Measurements from ENCODE around the gene RNF207. TPM values are rescaled to one million over a fixed set of nuclear protein-coding genes. Genes with fewer than 3 reads are reported as not detected.

The RNF207 gene
- total RNA-seq, 1 experiment from 2014 or later = 4.9 TPM

DNA sequence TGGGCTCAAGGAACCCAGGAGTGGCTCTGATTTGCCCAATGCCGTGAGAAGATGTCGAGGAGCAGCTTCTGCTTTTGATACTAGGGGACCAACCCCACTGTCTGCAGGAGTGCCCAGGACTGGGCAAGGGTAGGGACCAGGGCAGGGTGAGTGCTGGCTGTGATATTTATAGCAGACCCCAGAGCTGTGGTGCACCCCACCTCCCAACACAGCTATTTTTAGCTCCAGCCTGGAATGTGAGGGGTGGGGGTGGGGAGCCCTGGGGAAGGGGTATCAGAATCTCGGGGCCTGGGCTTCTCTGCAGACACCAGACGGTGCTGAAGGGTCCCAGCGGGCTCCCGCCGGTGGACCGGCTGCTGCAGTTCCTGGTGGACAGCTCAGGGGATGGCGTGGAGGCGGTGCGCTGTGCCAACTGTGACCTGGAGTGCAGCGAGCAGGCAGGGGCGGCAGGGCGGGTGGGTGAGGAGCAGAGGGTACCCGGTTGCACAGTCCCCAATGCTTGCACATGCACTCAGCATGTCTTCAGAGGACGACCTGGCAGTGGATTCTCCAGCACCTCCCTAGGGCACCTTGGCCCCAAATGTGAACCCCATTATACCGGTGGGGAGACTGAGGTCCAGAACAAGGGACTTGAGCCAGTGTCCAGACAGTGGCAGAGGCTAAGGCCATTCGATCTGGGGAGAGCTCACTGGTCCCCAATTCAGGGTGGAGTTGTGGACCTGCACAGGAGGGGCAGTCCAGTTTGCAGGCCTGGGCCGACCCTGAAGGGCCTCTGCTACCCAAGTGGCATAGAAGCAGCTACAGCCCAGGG is 1.4 kb downstream of the RNF207 start:
- H4K8ac ChIP-seq (replicated peaks; ENCODE audit: insufficient read length, low read depth, low read length) = no peak overlapping the region
- H3K4ac ChIP-seq (ENCODE audit: low read depth, low read length) = no peak overlapping the region
- no peak overlapping the region for H3K27ac ChIP-seq (ENCODE audit: insufficient read length, low read depth, low read length)
- Mint-ChIP-seq H3K36me3 (ENCODE audit: insufficient read depth in 1 of 3, low read depth in 3 of 3) (no peaks in the 10 kb centered on the region), H3K4me3 (no peak overlapping the region; a peak in 2 of 5 replicates), H3K9me3 (no peaks in the 10 kb centered on the region), H3K27me3 (ENCODE audit: low read depth) (peaks cover 40% of the 10 kb centered on the region), H3K27ac (no peak overlapping the region), H3K4me1 (peaks cover 7 to 27% of the 10 kb centered on the region in 2 experiments)
- H2BK12ac ChIP-seq (ENCODE audit: insufficient read length, low read depth, low read length) = no peak overlapping the region
- H2BK120ac ChIP-seq (ENCODE audit: low read depth, low read length, poor library complexity, severe bottlenecking) = no peak overlapping the region
- no peaks in the 10 kb centered on the region for H3K9me3 ChIP-seq (ENCODE audit: control insufficient read depth, low read depth, low read length)
- no peaks in the 10 kb centered on the region for H3K4me1 ChIP-seq (ENCODE audit: insufficient read depth, low read length)
- no peak overlapping the region for H3K9ac ChIP-seq (ENCODE audit: extremely low read depth, insufficient read length, low read length)
- no peak overlapping the region for H4K5ac ChIP-seq (ENCODE audit: insufficient read length, low read depth, low read length)
- H2BK20ac ChIP-seq (ENCODE audit: low read depth, low read length, poor library complexity, severe bottlenecking) = no peak overlapping the region
- DNase-seq = no peak
- H3K18ac ChIP-seq (ENCODE audit: insufficient read length, low read depth, low read length) = no peak overlapping the region
- no peak overlapping the region for H2AFZ ChIP-seq (ENCODE audit: low read length)
- no CpG with 5 or more reads among the region's 19 CpGs for WGBS (ENCODE audit: extremely low coverage, insufficient read length, low lambda C conversion rate)
- peaks cover 19% of the 10 kb centered on the region for H3K23me2 ChIP-seq (ENCODE audit: insufficient read length, low read depth, low read length, poor library complexity, severe bottlenecking)
- H3T11ph ChIP-seq (ENCODE audit: low read length) = no peak overlapping the region
- H2AK5ac ChIP-seq (ENCODE audit: insufficient read length, low read length) = no peak overlapping the region
- no peak overlapping the region for H3K23ac ChIP-seq (ENCODE audit: insufficient read length, low read depth, low read length)
- no peak overlapping the region for H3K14ac ChIP-seq (ENCODE audit: insufficient read depth, low read length)
- no peak overlapping the region for H3K56ac ChIP-seq (ENCODE audit: insufficient read length, low read depth, low read length)
- no peak overlapping the region for H4K91ac ChIP-seq (ENCODE audit: insufficient read length, low read depth, low read length)
- H2BK5ac ChIP-seq (ENCODE audit: insufficient read length, low read length) = no peak overlapping the region
- TF ChIP-seq, protein P1, sequence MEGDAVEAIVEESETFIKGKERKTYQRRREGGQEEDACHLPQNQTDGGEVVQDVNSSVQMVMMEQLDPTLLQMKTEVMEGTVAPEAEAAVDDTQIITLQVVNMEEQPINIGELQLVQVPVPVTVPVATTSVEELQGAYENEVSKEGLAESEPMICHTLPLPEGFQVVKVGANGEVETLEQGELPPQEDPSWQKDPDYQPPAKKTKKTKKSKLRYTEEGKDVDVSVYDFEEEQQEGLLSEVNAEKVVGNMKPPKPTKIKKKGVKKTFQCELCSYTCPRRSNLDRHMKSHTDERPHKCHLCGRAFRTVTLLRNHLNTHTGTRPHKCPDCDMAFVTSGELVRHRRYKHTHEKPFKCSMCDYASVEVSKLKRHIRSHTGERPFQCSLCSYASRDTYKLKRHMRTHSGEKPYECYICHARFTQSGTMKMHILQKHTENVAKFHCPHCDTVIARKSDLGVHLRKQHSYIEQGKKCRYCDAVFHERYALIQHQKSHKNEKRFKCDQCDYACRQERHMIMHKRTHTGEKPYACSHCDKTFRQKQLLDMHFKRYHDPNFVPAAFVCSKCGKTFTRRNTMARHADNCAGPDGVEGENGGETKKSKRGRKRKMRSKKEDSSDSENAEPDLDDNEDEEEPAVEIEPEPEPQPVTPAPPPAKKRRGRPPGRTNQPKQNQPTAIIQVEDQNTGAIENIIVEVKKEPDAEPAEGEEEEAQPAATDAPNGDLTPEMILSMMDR (conservative IDR thresholded peaks at IDR 0.05) = no peak
- H2BK15ac ChIP-seq (ENCODE audit: low read depth, low read length) = no peak overlapping the region
- no peaks in the 10 kb centered on the region for H4K20me1 ChIP-seq (ENCODE audit: control insufficient read depth, insufficient read depth, insufficient read length)
- no peaks in the 10 kb centered on the region for H3K79me1 ChIP-seq (ENCODE audit: insufficient read depth, low read depth, low read length, poor library complexity, severe bottlenecking)
- H3K27me3 ChIP-seq (ENCODE audit: insufficient read depth, low read length) = no peaks in the 10 kb centered on the region; the same call in 1 of the 2 replicates
- H3K79me2 ChIP-seq (ENCODE audit: insufficient read depth, low read length) = no peaks in the 10 kb centered on the region
- H3K4me2 ChIP-seq (ENCODE audit: insufficient read depth, insufficient read length, low read length) = no peak overlapping the region
